22Rv1 (cell line): ENCODE data around the gene PLXND1.

Source experiments
- H3K27ac ChIP-seq: fragments of 450-650 bp; 2 replicates; pipeline ENCODE4 v1.5.1; 2017
- CTCF ChIP-seq: fragments of 450-650 bp; IDR thresholded peaks from 2 replicates; pipeline ENCODE4 v1.5.1; 2017; ENCODE audit warnings: mild to moderate bottlenecking
- ZFX ChIP-seq: fragments of 450-650 bp; IDR thresholded peaks from 2 replicates; pipeline ENCODE4 v1.6.1; 2017; ENCODE audit warnings: antibody characterized with exemption, borderline replicate concordance

Gene PLXND1

GRCh38 chr3:129560269-129560787 lies 46.1 kb downstream of the PLXND1 start:
- TF ChIP-seq CTCF (no peak), ZFX (no peak)
- H3K27ac ChIP-seq: no peak overlapping the region

GRCh38 chr3:129559565-129560079 lies 46.9 kb downstream of the PLXND1 start:
- no peak overlapping the region for H3K27ac ChIP-seq
- no peak for TF ChIP-seq ZFX
- no peak for TF ChIP-seq CTCF

- H3K27ac ChIP-seq: no peak overlapping the region
- TF ChIP-seq ZFX: no peak
Measured at GRCh38 chr3:129558772-129559564, 47.5 kb downstream of the PLXND1 start.

GRCh38 chr3:129558081-129558771 lies 48.2 kb downstream of the PLXND1 start:
- H3K27ac ChIP-seq: no peak overlapping the region
- no peak for TF ChIP-seq CTCF
- TF ChIP-seq ZFX: no peak

- no peak for TF ChIP-seq CTCF
- TF ChIP-seq ZFX: no peak
- no peak overlapping the region for H3K27ac ChIP-seq
Measured at GRCh38 chr3:129557548-129557894, 49.0 kb downstream of the PLXND1 start.

- no peak overlapping the region for H3K27ac ChIP-seq
- TF ChIP-seq ZFX (no peak), CTCF (no peak)
Measured at GRCh38 chr3:129556890-129557547, 49.5 kb downstream of the PLXND1 start.

- H3K27ac ChIP-seq: no peak overlapping the region
Measured at GRCh38 chr3:129556358-129556695, 50.1 kb downstream of the PLXND1 start.

More at GRCh38 chr3:129556358-129556695, 50.1 kb downstream of the PLXND1 start:
- no peak for TF ChIP-seq CTCF
- no peak for TF ChIP-seq ZFX
